Loucy (cell line): ENCODE measurements around the gene PIGZ.

Experiments used
- H2AFZ ChIP-seq: fragments of 200-600 bp; sonication (generic); 2 replicates; pipeline ENCODE4 v1.6.0; 2016; ENCODE audit warnings: antibody characterized with exemption, mild to moderate bottlenecking, low read length, moderate library complexity
- H3F3A ChIP-seq: fragments of 200-600 bp; 2 replicates; pipeline ENCODE4 v1.6.0; 2016; ENCODE audit warnings: antibody characterized with exemption, low read depth, mild to moderate bottlenecking
- H3K27me3 ChIP-seq: fragments of 200-600 bp; sonication (generic); 2 replicates; pipeline ENCODE4 v1.6.1; 2014; ENCODE audit warnings: low read length, mild to moderate bottlenecking; ENCODE audit not compliant: insufficient read depth, poor library complexity, severe bottlenecking
- H3K36me3 ChIP-seq: fragments of 200-600 bp; sonication (generic); 2 replicates; pipeline ENCODE4 v1.6.1; 2016; ENCODE audit warnings: low read length; ENCODE audit not compliant: insufficient read depth
- H3K4me1 ChIP-seq: fragments of 200-600 bp; sonication (generic); 2 replicates; pipeline ENCODE4 v1.5.1; 2014; ENCODE audit warnings: low read length, mild to moderate bottlenecking; ENCODE audit not compliant: insufficient read depth, poor library complexity, severe bottlenecking
- H3K4me2 ChIP-seq: fragments of 200-600 bp; sonication (generic); 2 replicates; pipeline ENCODE4 v1.6.0; 2014; ENCODE audit warnings: antibody characterized with exemption, low read length, low read depth, mild to moderate bottlenecking; ENCODE audit not compliant: poor library complexity, severe bottlenecking
- H3K4me3 ChIP-seq: fragments of 200-600 bp; sonication (generic); 2 replicates; pipeline ENCODE4 v1.5.1; 2014; ENCODE audit warnings: low read length, mild to moderate bottlenecking, mixed read lengths; ENCODE audit not compliant: poor library complexity, severe bottlenecking
- H3K79me2 ChIP-seq: fragments of 200-600 bp; sonication (generic); 2 replicates; pipeline ENCODE4 v1.6.1; 2014; ENCODE audit warnings: low read length; ENCODE audit not compliant: insufficient read depth
- H3K9ac ChIP-seq: fragments of 200-600 bp; sonication (generic); 2 replicates; pipeline ENCODE4 v1.6.0; 2014; ENCODE audit warnings: mild to moderate bottlenecking, low read depth, low read length, moderate library complexity; ENCODE audit not compliant: poor library complexity, severe bottlenecking
- H3K9me2 ChIP-seq: fragments of 200-600 bp; sonication (generic); replicated peaks from 2 replicates; pipeline ENCODE4 v1.6.1; 2016; ENCODE audit warnings: low read depth, low read length, mixed read lengths
- H3K9me3 ChIP-seq: fragments of 200-600 bp; sonication (generic); 2 replicates; pipeline ENCODE4 v1.6.1; 2014; ENCODE audit warnings: mild to moderate bottlenecking, antibody characterized with exemption, low read length, low read depth; ENCODE audit not compliant: insufficient read depth
- H4K20me1 ChIP-seq: fragments of 200-600 bp; sonication (generic); 2 replicates; pipeline ENCODE4 v1.6.0; 2014; ENCODE audit warnings: antibody characterized with exemption, low read length, mild to moderate bottlenecking; ENCODE audit not compliant: insufficient read depth, poor library complexity, severe bottlenecking
- CTCF ChIP-seq: fragments of 200-600 bp; sonication (generic); conservative IDR thresholded peaks from 2 replicates; pipeline ENCODE4 v1.5.1; 2014; ENCODE audit warnings: mild to moderate bottlenecking, antibody characterized with exemption, low read length
- EZH2phosphoT487 ChIP-seq: fragments of 200-600 bp; IDR thresholded peaks from 2 replicates; pipeline ENCODE4 v1.6.1; 2018; ENCODE audit warnings: antibody characterized with exemption, mild to moderate bottlenecking, moderate library complexity, borderline replicate concordance

The PIGZ gene

DNA sequence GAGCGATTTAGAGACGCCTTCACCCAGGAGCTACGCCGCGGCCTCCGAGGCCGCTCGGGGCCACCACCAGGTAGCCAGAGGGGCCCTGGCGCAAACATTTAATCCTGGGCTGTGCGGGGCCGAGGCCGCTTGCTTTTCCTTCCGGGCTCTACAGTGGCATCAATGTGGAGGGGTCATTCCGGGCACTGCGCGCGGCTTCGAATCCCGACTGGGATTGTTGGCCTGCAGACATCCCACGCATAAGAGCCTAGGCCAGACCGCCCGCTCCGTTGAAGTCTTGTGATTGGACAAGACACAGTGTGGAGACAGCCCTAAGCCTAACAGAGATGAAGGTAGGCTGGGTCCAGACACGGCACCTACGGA, 25.7 kb downstream of the PIGZ start:
- no peaks in the 10 kb centered on the region for H3K9me3 ChIP-seq
- peak overlapping the region; percentile 63; the same call in 1 of the 2 replicates for H2AFZ ChIP-seq
- peaks cover 67% of the 10 kb centered on the region for H3K79me2 ChIP-seq
- H3K4me1 ChIP-seq, result peaks cover 20% of the 10 kb centered on the region
- no peaks in the 10 kb centered on the region for H3K9me2 ChIP-seq
- peaks cover 36% of the 10 kb centered on the region for H4K20me1 ChIP-seq
- H3K4me3 ChIP-seq, result peak overlapping the region; percentile 100
- H3F3A ChIP-seq, result no peaks in the 10 kb centered on the region
- no peak for TF ChIP-seq CTCF
- no peak for TF ChIP-seq EZH2phosphoT487
- peak overlapping the region; percentile 98 for H3K4me2 ChIP-seq
- peaks cover 11% of the 10 kb centered on the region; the same call in 1 of the 2 replicates for H3K36me3 ChIP-seq
- peak overlapping the region; percentile 98 for H3K9ac ChIP-seq
- no peaks in the 10 kb centered on the region for H3K27me3 ChIP-seq

DNA sequence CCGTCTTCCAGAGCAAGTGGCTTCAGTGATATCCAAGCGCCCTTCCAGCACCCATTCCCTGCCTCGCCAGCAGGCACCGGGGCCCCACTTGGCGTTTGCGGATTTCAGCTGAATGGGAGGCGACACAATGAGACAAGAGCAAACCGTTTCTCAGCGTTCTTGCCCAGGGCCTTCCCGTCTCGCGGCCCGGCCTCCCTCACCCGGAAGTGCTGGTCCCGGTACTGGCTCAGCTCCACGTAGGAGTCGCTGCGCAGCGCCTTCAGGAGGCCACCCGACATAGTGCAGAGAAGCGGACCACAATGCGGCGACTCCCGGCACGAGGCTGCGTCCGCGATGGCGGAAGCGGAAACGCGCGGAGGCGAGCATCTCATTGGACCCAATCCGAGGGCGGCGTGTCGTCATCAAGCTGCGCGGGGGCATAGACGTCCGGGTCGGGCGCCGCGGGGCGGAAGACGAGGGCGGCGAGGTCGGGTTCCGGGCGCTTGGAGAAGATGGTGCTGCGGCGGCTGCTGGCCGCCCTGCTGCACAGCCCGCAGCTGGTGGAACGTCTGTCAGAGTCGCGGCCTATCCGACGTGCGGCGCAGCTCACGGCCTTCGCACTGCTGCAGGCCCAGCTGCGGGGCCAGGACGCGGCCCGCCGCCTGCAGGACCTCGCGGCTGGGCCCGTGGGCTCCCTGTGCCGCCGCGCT, 26.3 kb downstream of the PIGZ start, which contains the start of gene NCBP2:
Gene NCBP2, minus strand, starts transcription at position 303 of the 689 bp plus-strand sequence. Its CDS starts 25 bp downstream, at position 278.
- peaks cover 20% of the 10 kb centered on the region for H3K4me1 ChIP-seq
- H3K79me2 ChIP-seq, result peaks cover 71% of the 10 kb centered on the region
- peak within 1 kb of the TSS; percentile 94 for H2AFZ ChIP-seq

DNA sequence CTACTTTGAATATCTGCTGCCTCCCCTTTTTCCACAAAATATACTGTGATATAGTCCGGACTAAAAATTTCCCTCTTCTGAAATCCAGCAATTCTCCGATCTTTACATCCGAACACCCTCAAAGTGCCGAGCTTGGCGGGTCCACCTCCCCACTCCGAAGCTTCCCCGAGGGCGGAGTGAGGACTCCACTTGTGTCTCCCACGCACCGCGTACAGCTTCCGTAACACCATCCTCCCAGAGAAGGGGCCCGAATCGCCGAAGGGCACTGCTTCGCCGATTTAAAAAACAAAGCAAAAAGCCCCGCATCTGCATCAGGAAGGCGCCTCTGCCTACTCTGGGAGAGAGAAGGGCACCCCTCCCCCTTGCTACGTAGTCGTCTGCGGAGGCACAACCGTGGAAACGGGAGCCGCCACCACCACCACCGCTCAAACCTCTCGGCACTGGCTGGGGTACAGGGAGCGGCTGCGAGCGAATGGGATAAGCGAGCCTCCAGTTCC, 26.9 kb downstream of the PIGZ start:
- Histone ChIP-seq H2AFZ (peak overlapping the region; percentile 94), H4K20me1 (peaks cover 36% of the 10 kb centered on the region), H3K9me2 (no peaks in the 10 kb centered on the region), H3F3A (no peaks in the 10 kb centered on the region), H3K79me2 (peaks cover 73% of the 10 kb centered on the region), H3K36me3 (peaks cover 22% of the 10 kb centered on the region; the same call in 1 of the 2 replicates), H3K4me3 (peak overlapping the region; percentile 100), H3K9ac (peak overlapping the region; percentile 98), H3K9me3 (no peaks in the 10 kb centered on the region), H3K4me2 (peak overlapping the region; percentile 92), H3K4me1 (peaks cover 20% of the 10 kb centered on the region), H3K27me3 (no peaks in the 10 kb centered on the region)
- TF ChIP-seq CTCF (no peak), EZH2phosphoT487 (no peak)

More for the DNA sequence above, 26.3 kb downstream of the PIGZ start, which contains the start of gene NCBP2:
- Histone ChIP-seq H3K9me3 (no peaks in the 10 kb centered on the region), H3K9ac (peak within 1 kb of the TSS; percentile 98), H3K36me3 (peaks cover 16% of the 10 kb centered on the region; the same call in 1 of the 2 replicates), H4K20me1 (peaks cover 36% of the 10 kb centered on the region), H3K4me2 (peak within 1 kb of the TSS; percentile 98), H3K4me3 (peak within 1 kb of the TSS; percentile 100), H3K9me2 (no peaks in the 10 kb centered on the region), H3K27me3 (no peaks in the 10 kb centered on the region), H3F3A (no peaks in the 10 kb centered on the region)
- peak; percentile 64 for TF ChIP-seq CTCF
- no peak for TF ChIP-seq EZH2phosphoT487
